Liver (tissue), 9 donors: ENCODE data around the gene NPY4R. TPM values are rescaled to one million over a fixed set of nuclear protein-coding genes. Genes with fewer than 3 reads are reported as not detected.
"Not testable (repeated sequence)": the region's sequence is repeated elsewhere in the genome, so short reads cannot be mapped to it uniquely, and the experiment has no call there.

ENCODE experiments used
- DNase-seq: peaks from one replicate; pipeline ENCODE4 v3.0.0-alpha.2; 2017; ENCODE audit warnings: low spot score
- H3K27ac ChIP-seq, 2 donors: one replicate each; pipeline ENCODE4 v1.7.0; 2013; ENCODE audit warnings: inconsistent platforms in 2 of 2, low read length in 2 of 2, control low read depth in 1 of 2, low read depth in 1 of 2, mild to moderate bottlenecking in 1 of 2
- H3K27me3 ChIP-seq, 4 donors: one replicate each; pipeline versions ENCODE4 v1.6.1 to v1.7.0; 2013; ENCODE audit warnings: low read length in 3 of 4, inconsistent platforms in 1 of 4, mild to moderate bottlenecking in 1 of 4, moderate library complexity in 1 of 4; ENCODE audit not compliant: control insufficient read depth in 4 of 4, insufficient read depth in 4 of 4
- H3K36me3 ChIP-seq, 4 donors: one replicate each; pipeline versions ENCODE4 v1.6.1 to v1.7.0; 2013; ENCODE audit warnings: low read length in 3 of 4, mild to moderate bottlenecking in 3 of 4, low read depth in 1 of 4, moderate library complexity in 1 of 4; ENCODE audit not compliant: control insufficient read depth in 4 of 4, insufficient read depth in 3 of 4
- H3K4me1 ChIP-seq, 4 donors: one replicate each; pipeline versions ENCODE4 v1.6.1 to v1.7.0; 2013; ENCODE audit warnings: low read length in 3 of 4, mild to moderate bottlenecking in 3 of 4, moderate library complexity in 1 of 4; ENCODE audit not compliant: control insufficient read depth in 4 of 4, insufficient read depth in 4 of 4
- H3K4me3 ChIP-seq, 3 donors: one replicate each; pipeline versions ENCODE4 v1.6.1 to v1.7.0; 2013; ENCODE audit warnings: low read length in 3 of 3, control low read depth in 1 of 3, low read depth in 1 of 3, mild to moderate bottlenecking in 1 of 3
- H3K9ac ChIP-seq, 2 donors: one replicate each; pipeline ENCODE4 v1.7.0; 2013; ENCODE audit warnings: low read length in 2 of 2, mild to moderate bottlenecking in 2 of 2, moderate library complexity in 2 of 2, control low read depth in 1 of 2, low read depth in 1 of 2
- H3K9me3 ChIP-seq, 4 donors: one replicate each; pipeline versions ENCODE4 v1.6.1 to v1.7.0; 2013; ENCODE audit warnings: low read length in 3 of 4; ENCODE audit not compliant: control insufficient read depth in 4 of 4
- ATF3 ChIP-seq: IDR thresholded peaks from 2 replicates; pipeline ENCODE4 v1.6.1; 2016; ENCODE audit warnings: antibody characterized with exemption
- CTCF ChIP-seq: fragments of 150-350 bp; IDR thresholded peaks from 2 replicates; pipeline ENCODE4 v1.5.1; 2017; ENCODE audit warnings: improper control_type of control experiment, low read depth, low read length; ENCODE audit not compliant: missing input control
- FOXA1 ChIP-seq: IDR thresholded peaks from 2 replicates; pipeline ENCODE4 v1.6.1; 2016; ENCODE audit warnings: antibody characterized with exemption
- FOXA2 ChIP-seq: IDR thresholded peaks from 2 replicates; pipeline ENCODE4 v1.6.1; 2016; ENCODE audit warnings: antibody characterized with exemption
- GABPA ChIP-seq, 2 donors: IDR thresholded peaks in 1 of 2; conservative IDR thresholded peaks in 1 of 2; 2 replicates each; pipeline ENCODE4 v1.6.1; 2016; ENCODE audit warnings: antibody characterized with exemption in 2 of 2, mild to moderate bottlenecking in 1 of 2, moderate library complexity in 1 of 2
- HNF4A ChIP-seq, 2 donors: conservative IDR thresholded peaks; 2 replicates each; pipeline ENCODE4 v1.6.1; 2016; ENCODE audit warnings: antibody characterized with exemption in 2 of 2, mild to moderate bottlenecking in 2 of 2
- HNF4G ChIP-seq: IDR thresholded peaks from 2 replicates; pipeline ENCODE4 v1.6.1; 2016; ENCODE audit warnings: antibody characterized with exemption
- JUND ChIP-seq, 2 donors: IDR thresholded peaks; 2 replicates each; pipeline ENCODE4 v1.6.1; 2016; ENCODE audit warnings: antibody characterized with exemption in 2 of 2
- RAD21 ChIP-seq, 2 donors: IDR thresholded peaks; 2 replicates each; pipeline ENCODE4 v1.6.1; 2016; ENCODE audit warnings: antibody characterized with exemption in 2 of 2, mild to moderate bottlenecking in 2 of 2
- REST ChIP-seq: IDR thresholded peaks from 2 replicates; pipeline ENCODE4 v1.6.1; 2016; ENCODE audit warnings: antibody characterized with exemption, mild to moderate bottlenecking
- RXRA ChIP-seq, 2 donors: IDR thresholded peaks; 2 replicates each; pipeline ENCODE4 v1.6.1; 2017 to 2018; ENCODE audit warnings: antibody characterized with exemption in 2 of 2, mild to moderate bottlenecking in 1 of 2
- TAF1 ChIP-seq: conservative IDR thresholded peaks from 2 replicates; pipeline ENCODE4 v1.6.1; 2016; ENCODE audit warnings: antibody characterized with exemption, mild to moderate bottlenecking
- WGBS: extraction: QIAGEN DNeasy Blood & Tissue Kit; methylation state at CpG from one replicate; pipeline ENCODE4 v1.1.7; 2013; 5-methylcytosine and 5-hydroxymethylcytosine counted together
- polyA plus RNA-seq, 2 donors: library from polyadenylated mRNA; stranded (reverse) in 1 of 2; unstranded in 1 of 2; fragments of 200-250 nt in 1 of 2; fragments of >200 nt in 1 of 2; fragmentation: Nextera tagmentation in 1 of 2; extraction: Ambion mirVana in 1 of 2; gene quantifications; one replicate each; pipeline versions ENCODE4 v1.2.1 to v1.2.3, GENCODE V29; 2013 to 2015
- total RNA-seq, 2 donors: library from RNA; depleted of rRNA; stranded (reverse); fragments of >200 nt; gene quantifications; one replicate each; pipeline ENCODE4 v1.2.3, GENCODE V29; 2014
- donor health status: healthy.
- donor health status: healthy.
- donor health status: healthy.
- donor health status: healthy.
- donor health status: healthy.

The NPY4R gene
- total and polyA plus RNA-seq, 4 donors: not detected

- no peak overlapping the region for H3K27ac ChIP-seq
- no peaks in the 10 kb centered on the region for H3K27me3 ChIP-seq
- no peaks in the 10 kb centered on the region for H3K36me3 ChIP-seq
- H3K9ac ChIP-seq: no peak overlapping the region
- no peak for DNase-seq
- H3K4me1 ChIP-seq: no peaks in the 10 kb centered on the region
- no peaks in the 10 kb centered on the region for H3K9me3 ChIP-seq
- TF ChIP-seq REST (no peak), GABPA (IDR thresholded peaks at IDR 0.05 in 1 of 2, conservative IDR thresholded peaks at IDR 0.05 in 1 of 2) (no peak), RXRA (IDR thresholded peaks at IDR 0.05) (no peak), JUND (IDR thresholded peaks at IDR 0.05) (no peak), TAF1 (no peak), HNF4A (conservative IDR thresholded peaks at IDR 0.05) (no peak), FOXA1 (no peak), CTCF (no peak), HNF4G (no peak), ATF3 (no peak), RAD21 (IDR thresholded peaks at IDR 0.05) (no peak), FOXA2 (no peak)
- no peak overlapping the region for H3K4me3 ChIP-seq
- 87% methylated on average over 6 of the region's 6 CpGs for WGBS
These were observed 48.7 kb upstream of the NPY4R start for GRCh38 chr10:46514431-46514861.

GRCh38 chr10:46513333-46513732 is 47.6 kb upstream of the NPY4R start:
- not testable (repeated sequence) for H3K36me3 ChIP-seq, H3K4me1 ChIP-seq, H3K27me3 ChIP-seq, H3K4me3 ChIP-seq, H3K9ac ChIP-seq, H3K9me3 ChIP-seq, H3K27ac ChIP-seq, DNase-seq
- WGBS: no CpG with 5 or more reads among the region's 8 CpGs

- H3K27ac ChIP-seq, H3K27me3 ChIP-seq, H3K36me3 ChIP-seq, H3K4me1 ChIP-seq, H3K9ac ChIP-seq, DNase-seq, H3K4me3 ChIP-seq, H3K9me3 ChIP-seq: not testable (repeated sequence)
- 86% methylated on average over 3 of the region's 7 CpGs for WGBS
These were observed 47.0 kb upstream of the NPY4R start for GRCh38 chr10:46512725-46513124.

- not testable (repeated sequence) for H3K4me3 ChIP-seq, DNase-seq, H3K4me1 ChIP-seq, H3K27me3 ChIP-seq, H3K9me3 ChIP-seq, H3K9ac ChIP-seq, H3K27ac ChIP-seq, H3K36me3 ChIP-seq
- no CpG with 5 or more reads among the region's 5 CpGs for WGBS
These were observed 46.2 kb upstream of the NPY4R start for GRCh38 chr10:46512002-46512401.

- not testable (repeated sequence) for H3K4me1 ChIP-seq, H3K9ac ChIP-seq, H3K27me3 ChIP-seq, DNase-seq, H3K36me3 ChIP-seq, H3K4me3 ChIP-seq, H3K9me3 ChIP-seq, H3K27ac ChIP-seq
- WGBS: no CpG with 5 or more reads among the region's 3 CpGs
These were observed 34.2 kb upstream of the NPY4R start for GRCh38 chr10:46499990-46500389.
